ENCODE data around the gene JPH4. TPM values are rescaled to one million over a fixed set of nuclear protein-coding genes. Genes with fewer than 3 reads are reported as not detected.
"Not testable (repeated sequence)": the region's sequence is repeated elsewhere in the genome, so short reads cannot be mapped to it uniquely, and the experiment has no call there.

The JPH4 gene
- total RNA-seq, 1 experiment from 2014 or later = 0.15 TPM

DNA sequence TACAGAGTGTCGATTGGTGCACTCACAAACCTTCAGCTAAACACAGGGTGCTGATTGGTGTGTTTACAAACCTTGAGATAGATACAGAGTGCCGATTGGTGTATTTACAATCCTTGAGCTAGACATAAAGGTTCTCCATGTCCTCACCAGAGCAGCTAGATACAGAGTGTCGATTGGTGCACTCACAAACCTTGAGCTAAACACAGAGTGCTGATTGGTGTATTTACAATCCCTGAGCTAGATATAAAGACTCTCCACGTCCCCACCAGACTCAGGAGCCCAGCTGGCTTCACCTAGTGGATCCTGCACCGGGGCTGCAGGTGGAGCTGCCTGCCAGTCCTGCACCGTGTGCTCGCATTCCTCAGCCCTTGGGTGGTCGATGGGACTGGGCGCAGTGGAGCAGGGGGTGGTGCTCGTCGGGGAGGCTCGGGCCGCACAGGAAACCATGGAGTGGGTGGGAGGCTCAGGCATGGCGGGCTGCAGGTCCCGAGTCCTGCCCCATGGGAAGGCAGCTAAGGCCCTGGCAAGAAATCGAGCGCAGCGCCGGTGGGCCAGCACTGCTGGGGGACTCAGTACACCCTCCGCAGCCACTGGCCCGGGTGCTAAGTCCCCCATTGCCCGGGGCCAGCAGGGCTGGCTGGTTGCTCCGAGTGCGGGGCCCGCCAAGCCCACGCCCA lies 6.1 kb upstream of the JPH4 start:
- CTCF ChIA-PET; intact Hi-C loops (cut with micrococcal nuclease); H2AFZ ChIP-seq (ENCODE audit: low read depth, low read length, poor library complexity, severe bottlenecking); H3K27me3 ChIP-seq (ENCODE audit: insufficient read depth, low read length); POLR2A ChIA-PET; BruUV-seq (replicated peaks); H3K4me3 ChIP-seq (replicated peaks in 1 of 2; ENCODE audit: low read depth in 1 of 2, low read length in 2 of 2); H3K9ac ChIP-seq (ENCODE audit: low read length); H3K4me2 ChIP-seq (ENCODE audit: low read length); DNase-seq (ENCODE audit: low read depth, low spot score); H3K9me2 ChIP-seq (ENCODE audit: insufficient read depth); H3K27ac ChIP-seq (ENCODE audit: low read depth, low read length); RAD21 ChIA-PET (ENCODE audit: low non-redundant PET in 1 of 2, low total read pairs in 2 of 2, uncharacterized antibody in 2 of 2, unreplicated experiment in 2 of 2); ATAC-seq; H3K79me2 ChIP-seq (ENCODE audit: insufficient read depth, low read length); H4K20me1 ChIP-seq (ENCODE audit: insufficient read depth); H3K36me3 ChIP-seq (ENCODE audit: control insufficient read depth in 1 of 2, insufficient read depth in 2 of 2, low read length in 2 of 2); H3K9me3 ChIP-seq (ENCODE audit: control insufficient read depth in 1 of 2, insufficient read depth in 1 of 2, low read depth in 1 of 2, low read length in 2 of 2): not testable (repeated sequence)
- peaks cover 4 to 12% of the 10 kb centered on the region in 2 experiments; a peak in 3 of 4 replicates for H3K4me1 ChIP-seq (ENCODE audit: control insufficient read depth in 1 of 2, insufficient read depth in 2 of 2, low read length in 2 of 2)

DNA sequence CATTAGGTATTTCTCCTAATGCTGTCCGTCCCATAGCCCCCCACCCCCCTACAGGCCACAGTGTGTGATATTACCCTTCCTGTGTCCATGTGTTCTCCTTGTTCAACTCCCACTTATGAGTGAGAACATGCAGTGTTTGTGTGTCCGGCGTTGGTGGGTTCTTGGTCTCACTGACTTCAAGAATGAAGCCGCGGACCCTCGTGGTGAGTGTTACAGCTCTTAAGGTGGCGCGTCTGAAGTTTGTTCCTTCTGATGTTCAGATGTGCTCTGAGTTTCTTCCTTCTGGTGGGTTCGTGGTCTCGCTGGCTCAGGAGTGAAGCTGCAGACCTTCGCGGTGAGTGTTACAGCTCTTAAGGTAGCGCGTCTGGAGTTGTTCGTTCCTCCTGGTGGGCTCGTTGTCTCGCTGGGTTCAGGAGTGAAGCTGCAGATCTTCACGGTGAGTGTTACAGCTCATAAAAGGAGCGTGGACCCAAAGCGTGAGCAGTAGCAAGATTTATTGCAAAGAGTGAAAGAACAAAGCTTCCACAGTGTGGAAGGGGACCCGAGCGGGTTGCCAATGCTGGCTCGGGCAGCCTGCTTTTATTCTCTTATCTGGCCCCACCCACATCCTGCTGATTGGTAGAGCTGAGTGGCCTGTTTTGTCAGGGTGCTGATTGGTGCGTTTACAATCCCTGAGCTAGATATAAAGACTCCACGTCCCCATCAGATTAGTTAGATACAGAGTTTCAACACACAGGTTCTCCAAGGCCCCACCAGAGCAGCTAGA lies 5.4 kb upstream of the JPH4 start:
- H3K4me2 ChIP-seq (ENCODE audit: low read length); H3K79me2 ChIP-seq (ENCODE audit: insufficient read depth, low read length); H3K27me3 ChIP-seq (ENCODE audit: insufficient read depth, low read length); H4K20me1 ChIP-seq (ENCODE audit: insufficient read depth); H3K9me2 ChIP-seq (ENCODE audit: insufficient read depth); DNase-seq (ENCODE audit: low read depth, low spot score); H2AFZ ChIP-seq (ENCODE audit: low read depth, low read length, poor library complexity, severe bottlenecking); H3K9ac ChIP-seq (ENCODE audit: low read length); H3K36me3 ChIP-seq (ENCODE audit: control insufficient read depth in 1 of 2, insufficient read depth in 2 of 2, low read length in 2 of 2); CTCF ChIA-PET; H3K4me1 ChIP-seq (ENCODE audit: control insufficient read depth in 1 of 2, insufficient read depth in 2 of 2, low read length in 2 of 2); H3K27ac ChIP-seq (ENCODE audit: low read depth, low read length); RAD21 ChIA-PET (ENCODE audit: low non-redundant PET in 1 of 2, low total read pairs in 2 of 2, uncharacterized antibody in 2 of 2, unreplicated experiment in 2 of 2); H3K9me3 ChIP-seq (ENCODE audit: control insufficient read depth in 1 of 2, insufficient read depth in 1 of 2, low read depth in 1 of 2, low read length in 2 of 2); ATAC-seq; H3K4me3 ChIP-seq (replicated peaks in 1 of 2; ENCODE audit: low read depth in 1 of 2, low read length in 2 of 2); intact Hi-C loops (cut with micrococcal nuclease); POLR2A ChIA-PET: not testable (repeated sequence)
- BruUV-seq (replicated peaks) = TSS peak; percentile 93
- TF ChIP-seq POLR2A (IDR thresholded peaks at IDR 0.05; ENCODE audit: borderline replicate concordance, extremely low read depth, insufficient read depth, insufficient read length) = peak; percentile 71
